Measurements from ENCODE around the gene CORIN. TPM values are rescaled to one million over a fixed set of nuclear protein-coding genes. Genes with fewer than 3 reads are reported as not detected.

The CORIN gene
- polyA plus RNA-seq, 3 donors: 0.01 TPM; not detected in 2

DNA sequence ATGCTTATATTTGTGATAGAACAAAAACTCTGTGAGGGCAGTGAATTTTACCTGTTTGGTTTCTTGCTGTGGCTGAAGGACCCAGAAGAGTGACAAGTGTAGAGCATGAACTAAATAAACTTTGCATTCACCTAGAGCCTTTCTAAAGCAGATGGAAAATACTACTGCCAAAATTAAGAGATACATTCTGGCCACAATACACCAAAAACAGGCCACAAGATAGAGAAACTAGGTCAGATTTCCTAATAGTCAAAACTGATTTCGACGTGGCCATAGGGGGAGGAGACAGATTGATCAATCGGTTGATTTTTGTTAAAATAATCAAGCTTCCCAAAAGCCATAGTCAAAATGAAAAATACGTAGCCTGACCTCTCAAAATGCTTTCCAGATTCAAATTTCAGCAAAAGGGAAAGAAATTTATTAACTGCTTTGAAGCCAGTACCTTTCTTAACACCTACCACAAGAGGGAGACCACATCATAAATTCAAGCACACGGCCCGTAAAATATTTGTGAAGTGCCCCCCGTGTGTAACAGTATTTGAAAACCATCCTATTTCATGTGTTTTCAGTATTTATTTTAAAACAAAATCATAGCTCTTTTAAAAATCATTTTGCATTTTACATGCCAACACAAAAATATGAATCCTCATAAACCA, 132.4 kb downstream of the CORIN start:
- Histone ChIP-seq H3K27ac (ENCODE audit: low read depth in 1 of 2, low read length in 2 of 2) (no peak overlapping the region), H3K4me1 (ENCODE audit: control insufficient read depth in 1 of 2, insufficient read depth in 2 of 2, low read length in 2 of 2) (no peaks in the 10 kb centered on the region), H3K9me3 (replicated peaks in 1 of 2; ENCODE audit: control insufficient read depth in 1 of 2, insufficient read depth in 1 of 2, low read length in 2 of 2) (no peaks in the 10 kb centered on the region), H2AFZ (ENCODE audit: insufficient read depth, low read depth, low read length, poor library complexity, severe bottlenecking) (no peak overlapping the region), H3K79me2 (ENCODE audit: insufficient read depth, low read length) (no peaks in the 10 kb centered on the region), H4K20me1 (ENCODE audit: insufficient read depth, low read length) (no peaks in the 10 kb centered on the region), H3K36me3 (replicated peaks in 1 of 2; ENCODE audit: control insufficient read depth in 1 of 2, insufficient read depth in 2 of 2, low read length in 2 of 2) (no peaks in the 10 kb centered on the region), H3K27me3 (ENCODE audit: control insufficient read depth in 2 of 2, insufficient read depth in 2 of 2, low read length in 2 of 2) (peaks cover 0 to 3% of the 10 kb centered on the region in 2 donors), H3K4me2 (replicated peaks; ENCODE audit: extremely low read depth, low read length, poor library complexity, severe bottlenecking) (no peak overlapping the region), H3K4me3 (replicated peaks in 1 of 3; ENCODE audit: low read depth in 2 of 3, low read length in 3 of 3) (no peak overlapping the region), H3K9ac (ENCODE audit: insufficient read depth, low read length, poor library complexity, severe bottlenecking) (no peak overlapping the region)
- Mint-ChIP-seq H3K27me3 (ENCODE audit: low read depth in 3 of 3) (peaks cover 4 to 9% (median 9%) of the 10 kb centered on the region in 3 donors), H3K9me3 (no peaks in the 10 kb centered on the region), H3K27ac (no peak overlapping the region), H3K4me1 (peaks cover 7% of the 10 kb centered on the region), H3K4me3 (no peak overlapping the region), H3K36me3 (no peaks in the 10 kb centered on the region)
- no CpG with 5 or more reads among the region's 7 CpGs for WGBS (ENCODE audit: insufficient coverage)
- no peak for DNase-seq
- intact Hi-C loops (cut with micrococcal nuclease): no loop called here
- TF ChIP-seq, protein P1, sequence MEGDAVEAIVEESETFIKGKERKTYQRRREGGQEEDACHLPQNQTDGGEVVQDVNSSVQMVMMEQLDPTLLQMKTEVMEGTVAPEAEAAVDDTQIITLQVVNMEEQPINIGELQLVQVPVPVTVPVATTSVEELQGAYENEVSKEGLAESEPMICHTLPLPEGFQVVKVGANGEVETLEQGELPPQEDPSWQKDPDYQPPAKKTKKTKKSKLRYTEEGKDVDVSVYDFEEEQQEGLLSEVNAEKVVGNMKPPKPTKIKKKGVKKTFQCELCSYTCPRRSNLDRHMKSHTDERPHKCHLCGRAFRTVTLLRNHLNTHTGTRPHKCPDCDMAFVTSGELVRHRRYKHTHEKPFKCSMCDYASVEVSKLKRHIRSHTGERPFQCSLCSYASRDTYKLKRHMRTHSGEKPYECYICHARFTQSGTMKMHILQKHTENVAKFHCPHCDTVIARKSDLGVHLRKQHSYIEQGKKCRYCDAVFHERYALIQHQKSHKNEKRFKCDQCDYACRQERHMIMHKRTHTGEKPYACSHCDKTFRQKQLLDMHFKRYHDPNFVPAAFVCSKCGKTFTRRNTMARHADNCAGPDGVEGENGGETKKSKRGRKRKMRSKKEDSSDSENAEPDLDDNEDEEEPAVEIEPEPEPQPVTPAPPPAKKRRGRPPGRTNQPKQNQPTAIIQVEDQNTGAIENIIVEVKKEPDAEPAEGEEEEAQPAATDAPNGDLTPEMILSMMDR (IDR thresholded peaks at IDR 0.05): no peak

DNA sequence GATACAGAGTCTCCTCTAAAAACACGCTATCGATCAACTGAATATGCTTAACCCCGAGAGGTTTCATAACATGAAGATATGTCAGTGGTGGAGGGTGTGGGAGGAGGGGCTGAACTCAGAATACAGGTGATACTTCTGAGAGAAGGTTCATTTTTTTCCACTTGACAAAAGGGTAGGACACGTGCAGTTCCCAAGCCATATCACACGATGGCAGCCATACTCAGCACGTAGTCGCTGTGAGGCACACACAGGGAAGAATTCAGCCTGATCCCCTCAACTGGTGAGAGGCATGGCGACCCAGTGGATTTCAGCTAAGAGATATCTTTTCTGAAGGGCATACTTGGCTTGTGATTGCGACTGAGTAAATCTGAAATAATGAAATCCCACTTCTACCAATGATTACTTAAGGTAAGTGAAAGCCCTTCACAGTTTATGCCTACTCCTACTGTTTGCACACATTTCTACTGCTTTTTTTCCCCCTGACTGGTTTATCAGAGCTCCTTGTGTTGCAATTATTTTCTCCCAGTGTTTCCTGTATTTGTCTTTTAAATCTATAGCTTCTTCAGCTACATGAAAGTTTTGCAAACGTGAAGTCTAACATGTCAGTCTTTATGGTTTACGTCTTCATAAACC, 133.1 kb downstream of the CORIN start:
- Histone ChIP-seq H2AFZ (ENCODE audit: insufficient read depth, low read depth, low read length, poor library complexity, severe bottlenecking) (no peak overlapping the region), H3K27me3 (ENCODE audit: control insufficient read depth in 2 of 2, insufficient read depth in 2 of 2, low read length in 2 of 2) (peaks cover 0 to 3% of the 10 kb centered on the region in 2 donors), H3K4me2 (replicated peaks; ENCODE audit: extremely low read depth, low read length, poor library complexity, severe bottlenecking) (no peak overlapping the region), H3K4me1 (ENCODE audit: control insufficient read depth in 1 of 2, insufficient read depth in 2 of 2, low read length in 2 of 2) (no peaks in the 10 kb centered on the region), H4K20me1 (ENCODE audit: insufficient read depth, low read length) (no peaks in the 10 kb centered on the region), H3K9me3 (replicated peaks in 1 of 2; ENCODE audit: control insufficient read depth in 1 of 2, insufficient read depth in 1 of 2, low read length in 2 of 2) (no peaks in the 10 kb centered on the region), H3K27ac (ENCODE audit: low read depth in 1 of 2, low read length in 2 of 2) (no peak overlapping the region), H3K4me3 (replicated peaks in 1 of 3; ENCODE audit: low read depth in 2 of 3, low read length in 3 of 3) (no peak overlapping the region), H3K9ac (ENCODE audit: insufficient read depth, low read length, poor library complexity, severe bottlenecking) (no peak overlapping the region), H3K79me2 (ENCODE audit: insufficient read depth, low read length) (no peaks in the 10 kb centered on the region), H3K36me3 (replicated peaks in 1 of 2; ENCODE audit: control insufficient read depth in 1 of 2, insufficient read depth in 2 of 2, low read length in 2 of 2) (no peaks in the 10 kb centered on the region)
- no peak overlapping the region for H3K4me3 Mint-ChIP-seq
- H3K27ac Mint-ChIP-seq: no peak overlapping the region
- no peaks in the 10 kb centered on the region for H3K36me3 Mint-ChIP-seq
- H3K4me1 Mint-ChIP-seq: peaks cover 7% of the 10 kb centered on the region
- intact Hi-C loops (cut with micrococcal nuclease): no loop called here
- no peaks in the 10 kb centered on the region for H3K9me3 Mint-ChIP-seq
- H3K27me3 Mint-ChIP-seq (ENCODE audit: low read depth in 3 of 3): peaks cover 4 to 9% (median 9%) of the 10 kb centered on the region in 3 donors
- TF ChIP-seq, protein P1 (IDR thresholded peaks at IDR 0.05): no peak
- 43% methylated on average over 7 of the region's 11 CpGs for WGBS (ENCODE audit: insufficient coverage)
- DNase-seq: no peak
